Aorta (tissue), 5 donors: Measurements from ENCODE around the gene CD80. TPM values are rescaled to one million over a fixed set of nuclear protein-coding genes. Genes with fewer than 3 reads are reported as not detected.
"Not testable (repeated sequence)": the region's sequence is repeated elsewhere in the genome, so short reads cannot be mapped to it uniquely, and the experiment has no call there.

Experiments used
- ATAC-seq: fragments of 200-7000 bp; cut with Tn5 transposase; one replicate; pipeline ENCODE4 v1.9.1; 2022; ENCODE audit warnings: moderate library complexity; ENCODE audit not compliant: low FRiP score
- DNase-seq, 2 donors: peaks; one replicate each; pipeline ENCODE4 v3.0.0-alpha.2; 2020
- H3K27ac ChIP-seq, 2 donors: one replicate each; pipeline ENCODE4 v1.5.1; 2013; ENCODE audit warnings: low read length in 2 of 2, mild to moderate bottlenecking in 2 of 2, moderate library complexity in 2 of 2, control low read depth in 1 of 2, inconsistent platforms in 1 of 2, low read depth in 1 of 2
- H3K27me3 ChIP-seq, 2 donors: one replicate each; pipeline ENCODE4 v1.6.1; 2013; ENCODE audit warnings: control low read depth in 1 of 2, low read length in 1 of 2, mild to moderate bottlenecking in 1 of 2, moderate library complexity in 1 of 2; ENCODE audit not compliant: insufficient read depth in 2 of 2, control insufficient read depth in 1 of 2
- H3K36me3 ChIP-seq, 2 donors: one replicate each; pipeline ENCODE4 v1.6.1; 2013; ENCODE audit warnings: control low read depth in 1 of 2, low read length in 1 of 2, mild to moderate bottlenecking in 1 of 2; ENCODE audit not compliant: insufficient read depth in 2 of 2, control insufficient read depth in 1 of 2
- H3K4me1 ChIP-seq, 2 donors: one replicate each; pipeline ENCODE4 v1.6.1; 2013; ENCODE audit warnings: low read length in 2 of 2, control low read depth in 1 of 2, mild to moderate bottlenecking in 1 of 2, moderate library complexity in 1 of 2; ENCODE audit not compliant: insufficient read depth in 2 of 2, control insufficient read depth in 1 of 2
- H3K4me3 ChIP-seq, 2 donors: one replicate each; pipeline ENCODE4 v1.5.1; 2013; ENCODE audit warnings: low read length in 2 of 2, control low read depth in 1 of 2, mild to moderate bottlenecking in 1 of 2
- H3K9me3 ChIP-seq: one replicate; pipeline ENCODE4 v1.6.1; 2013; ENCODE audit warnings: mild to moderate bottlenecking, low read length; ENCODE audit not compliant: control insufficient read depth
- WGBS, 2 donors: extraction: QIAGEN DNeasy Blood & Tissue Kit; methylation state at CpG; one replicate each; pipeline ENCODE4 v1.1.7; 2013; 5-methylcytosine and 5-hydroxymethylcytosine counted together
- intact Hi-C, 2 donors: fragments of 100-400 bp; cut with DNase I; formaldehyde crosslinking; loops; one replicate each; pipeline versions ENCODE4 v1.14.2 to v1.15.0; 2022
- polyA plus RNA-seq, 2 donors: library from polyadenylated mRNA; stranded (reverse); fragments of 200-250 nt; gene quantifications; one replicate each; pipeline ENCODE4 v1.2.3, GENCODE V29; 2013
- total RNA-seq, 2 donors: library from RNA; stranded (reverse); fragmentation: NEBNext Ultra II Directional; extraction: Animal tissue kit (Norgen Biotek cat#: 25700); gene quantifications; one replicate each; pipeline ENCODE4 v1.2.1, GENCODE V29; 2021
- donor health status: healthy with polysubstance abuse.
- donor health status: Bipolar disorder and iron deficiency.
- donor health status: DM: no; HTN: no; CAD: no.
- donor health status: DM: no; HTN: no; CAD: no.
- donor health status: DM: yes; HTN: yes; CAD: no.

The CD80 gene
- total and polyA plus RNA-seq, 4 donors = 0.38 to 2.3 (median 1.8) TPM; not detected in 1

- Histone ChIP-seq H3K27ac (no peak within 1 kb of the TSS), H3K27me3 (no peaks in the 10 kb centered on the region), H3K4me3 (no peak within 1 kb of the TSS), H3K4me1 (no peaks in the 10 kb centered on the region), H3K9me3 (no peaks in the 10 kb centered on the region), H3K36me3 (no peaks in the 10 kb centered on the region)
- no peak for DNase-seq
- ATAC-seq = no peak
- 76 to 79% methylated on average over 7 of the region's 7 CpGs for WGBS, 2 donors
- intact Hi-C loops = no loop called here
These were observed 38.3 kb upstream of the CD80 start, which contains the start of gene PLA1A for GRCh38 chr3:119597548-119598288. Gene PLA1A (plus strand): TSS chr3:119597885. CDS start chr3:119597914, 29 bp downstream.

DNA sequence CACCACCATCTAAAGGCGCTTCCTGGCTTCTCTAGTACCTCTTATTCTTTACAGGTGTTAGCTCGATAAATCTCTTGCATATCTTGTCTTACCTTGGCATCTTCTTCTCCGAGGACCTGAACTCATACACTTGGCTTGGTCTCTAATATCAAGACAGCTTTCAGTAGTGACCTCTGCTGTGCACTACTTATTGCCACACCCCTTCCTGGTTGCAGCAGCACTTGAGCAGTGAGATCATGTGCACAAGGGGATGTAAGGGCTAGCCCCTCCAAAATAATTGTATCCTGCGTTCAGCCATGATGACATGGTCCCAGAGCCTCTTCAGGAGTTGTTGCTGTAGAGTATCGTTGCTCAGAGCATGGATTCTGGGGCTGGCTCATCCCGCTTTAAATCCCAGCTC lies 37.0 kb upstream of the CD80 start:
- no peaks in the 10 kb centered on the region for H3K4me1 ChIP-seq
- H3K4me3 ChIP-seq = no peak overlapping the region
- H3K9me3 ChIP-seq = no peaks in the 10 kb centered on the region
- WGBS, 2 donors = 91 to 93% methylated on average over 6 of the region's 6 CpGs
- no peak for ATAC-seq
- DNase-seq = no peak
- intact Hi-C loops = no loop called here
- H3K27me3 ChIP-seq = no peaks in the 10 kb centered on the region
- no peak overlapping the region for H3K27ac ChIP-seq
- H3K36me3 ChIP-seq = no peaks in the 10 kb centered on the region

DNA sequence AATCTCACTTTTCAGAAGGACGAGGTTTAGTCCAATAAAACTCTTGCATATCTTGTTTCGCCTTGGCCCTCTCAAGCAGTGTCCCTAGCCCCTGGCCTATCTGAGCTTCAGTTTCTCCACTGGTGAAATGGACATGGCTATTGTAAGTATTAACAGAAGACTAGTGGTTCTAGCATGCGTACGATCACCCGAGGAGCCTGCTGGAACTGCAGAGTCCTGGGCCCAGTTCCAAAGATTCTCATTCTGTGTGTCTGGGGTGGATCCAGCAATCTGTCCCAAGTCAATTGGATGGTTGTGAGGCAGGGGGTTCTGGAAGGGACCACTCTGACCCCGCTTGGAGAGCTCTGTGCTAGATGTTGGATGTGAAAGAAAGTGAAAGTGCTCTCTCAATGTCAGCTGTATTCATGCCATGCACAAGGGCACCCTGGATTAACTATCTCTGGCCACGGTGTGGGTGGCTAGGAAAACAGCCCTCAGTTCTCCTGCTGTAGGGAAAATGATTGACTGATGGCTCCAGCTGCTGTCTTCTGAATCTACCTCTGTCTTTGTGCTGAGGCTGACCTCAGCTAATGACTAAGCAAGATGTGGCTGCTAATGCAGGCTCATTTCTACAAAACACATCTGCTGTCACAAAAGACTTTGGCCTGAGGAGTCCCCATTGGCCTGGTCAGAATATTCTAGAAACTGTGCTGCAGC lies 36.4 kb upstream of the CD80 start:
- intact Hi-C loops = no loop called here
- no peaks in the 10 kb centered on the region for H3K4me1 ChIP-seq
- H3K27me3 ChIP-seq = no peaks in the 10 kb centered on the region
- H3K4me3 ChIP-seq = no peak overlapping the region
- ATAC-seq (no peak), DNase-seq (no peak)
- no peak overlapping the region for H3K27ac ChIP-seq
- no peaks in the 10 kb centered on the region for H3K9me3 ChIP-seq
- H3K36me3 ChIP-seq = no peaks in the 10 kb centered on the region
- 73 to 74% methylated on average over 7 of the region's 7 CpGs for WGBS, 2 donors

GRCh38 chr3:119594929-119595328 lies 35.5 kb upstream of the CD80 start:
- WGBS, 2 donors = 81 to 94% methylated on average over 1 of the region's 1 CpG
- H3K27me3 ChIP-seq, intact Hi-C loops, H3K4me3 ChIP-seq, ATAC-seq, H3K36me3 ChIP-seq, H3K27ac ChIP-seq, DNase-seq, H3K9me3 ChIP-seq, H3K4me1 ChIP-seq: not testable (repeated sequence)

- DNase-seq (no peak), ATAC-seq (no peak)
- H3K27me3 ChIP-seq = no peaks in the 10 kb centered on the region
- intact Hi-C loops = no loop called here
- WGBS, 2 donors = 83 to 95% methylated on average over 5 of the region's 5 CpGs
- H3K9me3 ChIP-seq = no peaks in the 10 kb centered on the region
- H3K4me1 ChIP-seq = no peaks in the 10 kb centered on the region
- no peak overlapping the region for H3K27ac ChIP-seq
- H3K4me3 ChIP-seq = no peak overlapping the region
- H3K36me3 ChIP-seq = peaks cover 0 to 2% of the 10 kb centered on the region in 2 donors
These were observed 34.7 kb upstream of the CD80 start for GRCh38 chr3:119594066-119594465.

- intact Hi-C loops = no loop called here
- WGBS, 2 donors = 65 to 68% methylated on average over 1 of the region's 1 CpG
- H3K27me3 ChIP-seq = no peaks in the 10 kb centered on the region
- H3K27ac ChIP-seq = no peak overlapping the region
- H3K4me1 ChIP-seq = no peaks in the 10 kb centered on the region
- H3K4me3 ChIP-seq = no peak overlapping the region
- DNase-seq = no peak
- no peaks in the 10 kb centered on the region for H3K9me3 ChIP-seq
- ATAC-seq = no peak
- peaks cover 0 to 2% of the 10 kb centered on the region in 2 donors for H3K36me3 ChIP-seq
These were observed 33.4 kb upstream of the CD80 start for GRCh38 chr3:119592861-119593260.

DNA sequence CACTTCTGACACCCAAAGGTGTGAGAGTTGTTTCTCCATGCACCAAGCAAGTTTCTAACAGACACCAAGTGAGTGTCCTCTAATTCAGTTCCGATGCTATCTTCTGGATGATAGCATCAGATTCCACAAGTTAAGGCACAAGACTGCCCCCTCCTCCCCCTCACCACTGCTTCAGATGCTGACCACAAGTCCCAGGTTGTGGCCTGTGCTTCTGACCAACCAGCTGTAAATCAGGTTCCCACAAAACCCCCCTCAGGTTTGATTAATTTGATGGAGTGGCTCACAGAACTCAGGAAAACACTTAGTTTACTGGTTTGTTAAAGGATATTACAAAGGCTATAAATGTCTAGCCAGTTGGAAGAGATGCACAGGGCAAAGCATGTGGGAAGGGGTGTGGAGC lies 31.3 kb upstream of the CD80 start:
- H3K27ac ChIP-seq = no peak overlapping the region
- no peak for ATAC-seq
- H3K9me3 ChIP-seq = no peaks in the 10 kb centered on the region
- H3K4me1 ChIP-seq = no peaks in the 10 kb centered on the region
- H3K27me3 ChIP-seq = no peaks in the 10 kb centered on the region
- 92 to 93% methylated on average over 1 of the region's 1 CpG for WGBS, 2 donors
- no peak overlapping the region for H3K4me3 ChIP-seq
- intact Hi-C loops = no loop called here
- peaks cover 0 to 6% of the 10 kb centered on the region in 2 donors for H3K36me3 ChIP-seq
- DNase-seq = no peak

GRCh38 chr3:119589102-119589773 lies 29.8 kb upstream of the CD80 start:
- ATAC-seq = no peak

More at GRCh38 chr3:119589102-119589773, 29.8 kb upstream of the CD80 start:
- peaks cover 0 to 6% of the 10 kb centered on the region in 2 donors for H3K36me3 ChIP-seq
- no peak overlapping the region for H3K27ac ChIP-seq
- no peak overlapping the region for H3K4me3 ChIP-seq
- H3K9me3 ChIP-seq = no peaks in the 10 kb centered on the region
- no peaks in the 10 kb centered on the region for H3K27me3 ChIP-seq
- DNase-seq = no peak
- WGBS, 2 donors = 61 to 63% methylated on average over 6 of the region's 6 CpGs
- intact Hi-C loops = no loop called here
- no peaks in the 10 kb centered on the region for H3K4me1 ChIP-seq
